ENCODE measurements around the gene AGBL5. TPM values are rescaled to one million over a fixed set of nuclear protein-coding genes. Genes with fewer than 3 reads are reported as not detected.
A peak's percentile ranks its signal among the peaks of the same experiment; 100 is the strongest.

The AGBL5 gene
- total and polyA plus RNA-seq, 9 of the 15 experiments (the other 6 are each of a cell fraction or from before 2014, with no cell fraction given) = 3.3 to 52.7 (median 26.2) TPM

GRCh38 chr2:27025861-27026851 is 25.3 kb upstream of the AGBL5 start:
- Histone ChIP-seq H4K20me1 (replicated peaks; ENCODE audit: control insufficient read depth, insufficient read depth, low read length) (0 out of 2 replicates have a peak, but pooled peaks cover 7% of the 10 kb centered on the region), H3K27me3 (ENCODE audit: control insufficient read depth in 2 of 2, insufficient read depth in 2 of 2, low read length in 2 of 2) (no peaks in the 10 kb centered on the region), H3K9ac (ENCODE audit: insufficient read depth in 1 of 2, low read depth in 2 of 2, low read length in 2 of 2) (peak overlapping the region in 1 of 2 experiments; percentile 43; a peak in 1 of 4 replicates), H3K9me3 (replicated peaks; ENCODE audit: control insufficient read depth, insufficient read depth, low read depth, low read length) (no peaks in the 10 kb centered on the region), H3K4me2 (ENCODE audit: insufficient read depth, low read length) (no peak overlapping the region), H3K79me2 (ENCODE audit: control insufficient read depth, insufficient read depth, low read length) (peaks cover 15% of the 10 kb centered on the region), H2AFZ (ENCODE audit: low read depth, low read length) (no peak overlapping the region), H3K36me3 (ENCODE audit: control insufficient read depth, insufficient read depth, low read length) (peaks cover 80% of the 10 kb centered on the region), H3K4me3 (no peak overlapping the region), H3K27ac (ENCODE audit: extremely low read depth, low read depth, low read length) (no peak overlapping the region), H3K9me1 (ENCODE audit: control insufficient read depth, insufficient read depth, low read length) (no peaks in the 10 kb centered on the region), H3K4me1 (replicated peaks in 1 of 2; ENCODE audit: control insufficient read depth in 2 of 2, insufficient read depth in 2 of 2, low read length in 2 of 2) (peaks cover 11 to 41% of the 10 kb centered on the region in 2 experiments)
- CTCF ChIA-PET (ENCODE audit: low intra/inter-chr PET ratio) = no interaction called here
- FAIRE-seq (no peak), DNase-seq (ENCODE audit: extremely low read depth in 1 of 4, low spot score in 3 of 4) (no peak), ATAC-seq (no peak)
- intact Hi-C loops (cut with micrococcal nuclease) (no loop called here), in situ Hi-C loops (cut with MboI) (no loop called here)
- POLR2A ChIA-PET = interaction anchor here (0.6 to 1.2 kb wide), 6 partner anchors 10 to 256 kb away, joined by 3 to 6 read pairs (median 3); no protein-coding TSS in a partner anchor
- peak; percentile 20 for TF ChIP-seq RBM22 (IDR thresholded peaks at IDR 0.05; ENCODE audit: low read depth, low read length, poor library complexity, severe bottlenecking)
- TF ChIP-seq CREB3L1 (IDR thresholded peaks at IDR 0.05; ENCODE audit: borderline replicate concordance, low read depth) = no peak
- peak; percentile 23; the same call in 1 of the 2 replicates for TF ChIP-seq POLR2G (IDR thresholded peaks at IDR 0.05; ENCODE audit: low read depth, low read length)
- no peak for TF ChIP-seq POLR3A (IDR thresholded peaks at IDR 0.05; ENCODE audit: borderline replicate concordance, extremely low read depth, insufficient read depth, insufficient read length)
- TF ChIP-seq RBFOX2 (IDR thresholded peaks at IDR 0.05; ENCODE audit: low read depth, low read length) = peak; percentile 13; the same call in 1 of the 2 replicates
- TF ChIP-seq POLR3G (IDR thresholded peaks at IDR 0.05; ENCODE audit: extremely low read depth, insufficient read length, insufficient replicate concordance) = no peak
- TF ChIP-seq E2F1 (CRISPR knock-in tag; IDR thresholded peaks at IDR 0.05) = no peak
- 83% methylated on average over 18 of the region's 24 CpGs for WGBS (ENCODE audit: insufficient coverage, low coverage, missing lambda C conversion rate)
- TSS peak; percentile 49 for BruUV-seq (replicated peaks)
